HEK293 (cell line): ENCODE data around the gene PRRT1B.

ENCODE experiments used
- CTCF ChIP-seq: fragments of 450-650 bp; formaldehyde crosslinking; IDR thresholded peaks from 2 replicates; pipeline ENCODE4 v1.5.1; 2016; ENCODE audit warnings: missing biosample characterization, missing genetic modification characterization
- EGR2 ChIP-seq: fragments of 450-650 bp; formaldehyde crosslinking; IDR thresholded peaks from 2 replicates; pipeline ENCODE4 v1.5.1; 2016; ENCODE audit warnings: low read depth, missing biosample characterization, missing genetic modification characterization
- GLIS1 ChIP-seq: fragments of 450-650 bp; formaldehyde crosslinking; IDR thresholded peaks from 2 replicates; pipeline ENCODE4 v1.5.1; 2016; ENCODE audit warnings: missing biosample characterization, missing genetic modification characterization
- INSM2 ChIP-seq: fragments of 450-650 bp; formaldehyde crosslinking; IDR thresholded peaks from 2 replicates; pipeline ENCODE4 v1.5.1; 2016; ENCODE audit warnings: missing biosample characterization, missing genetic modification characterization
- KLF1 ChIP-seq: fragments of 450-650 bp; formaldehyde crosslinking; IDR thresholded peaks from 2 replicates; pipeline ENCODE4 v1.5.1; 2016; ENCODE audit warnings: missing biosample characterization, missing genetic modification characterization
- KLF17 ChIP-seq: fragments of 450-650 bp; formaldehyde crosslinking; IDR thresholded peaks from 2 replicates; pipeline ENCODE4 v1.5.1; 2016; ENCODE audit warnings: missing biosample characterization, missing genetic modification characterization
- KLF8 ChIP-seq: fragments of 450-650 bp; formaldehyde crosslinking; IDR thresholded peaks from 2 replicates; pipeline ENCODE4 v1.5.1; 2016; ENCODE audit warnings: missing biosample characterization, missing genetic modification characterization
- KLF9 ChIP-seq: fragments of 450-650 bp; formaldehyde crosslinking; IDR thresholded peaks from 2 replicates; pipeline ENCODE4 v1.5.1; 2016; ENCODE audit warnings: missing biosample characterization, missing genetic modification characterization, low read depth
- PATZ1 ChIP-seq: fragments of 450-650 bp; formaldehyde crosslinking; IDR thresholded peaks from 2 replicates; pipeline ENCODE4 v1.5.1; 2016; ENCODE audit warnings: missing biosample characterization, missing genetic modification characterization
- ZBTB11 ChIP-seq: fragments of 450-650 bp; formaldehyde crosslinking; conservative IDR thresholded peaks from 2 replicates; pipeline ENCODE4 v1.5.1; 2016; ENCODE audit warnings: low read depth, missing biosample characterization, missing genetic modification characterization
- ZBTB26 ChIP-seq: fragments of 450-650 bp; formaldehyde crosslinking; optimal IDR thresholded peaks from 2 replicates; pipeline ENCODE3; 2016; ENCODE audit warnings: missing biosample characterization, mild to moderate bottlenecking, missing genetic modification characterization
- ZNF157 ChIP-seq: fragments of 450-650 bp; formaldehyde crosslinking; IDR thresholded peaks from 2 replicates; pipeline ENCODE4 v1.5.1; 2016; ENCODE audit warnings: missing biosample characterization, missing genetic modification characterization
- ZNF18 ChIP-seq: fragments of 450-650 bp; formaldehyde crosslinking; IDR thresholded peaks from 2 replicates; pipeline ENCODE4 v1.5.1; 2016; ENCODE audit warnings: missing biosample characterization, missing genetic modification characterization
- ZNF23 ChIP-seq: fragments of 450-650 bp; formaldehyde crosslinking; IDR thresholded peaks from 2 replicates; pipeline ENCODE4 v1.5.1; 2016; ENCODE audit warnings: missing biosample characterization, missing genetic modification characterization, borderline replicate concordance
- ZNF292 ChIP-seq: fragments of 450-650 bp; formaldehyde crosslinking; IDR thresholded peaks from 2 replicates; pipeline ENCODE4 v1.5.1; 2016; ENCODE audit warnings: low read depth, missing biosample characterization, missing genetic modification characterization, borderline replicate concordance
- ZNF391 ChIP-seq: fragments of 450-650 bp; formaldehyde crosslinking; IDR thresholded peaks from 2 replicates; pipeline ENCODE4 v1.5.1; 2016; ENCODE audit warnings: low read depth, missing biosample characterization, missing genetic modification characterization, borderline replicate concordance
- ZNF529 ChIP-seq: fragments of 450-650 bp; formaldehyde crosslinking; IDR thresholded peaks from 2 replicates; pipeline ENCODE4 v1.5.1; 2017; ENCODE audit warnings: missing genetic modification characterization, missing biosample characterization; ENCODE audit not compliant: insufficient replicate concordance
- ZNF530 ChIP-seq: fragments of 450-650 bp; formaldehyde crosslinking; IDR thresholded peaks from 2 replicates; pipeline ENCODE4 v1.5.1; 2016; ENCODE audit warnings: low read depth, missing biosample characterization, missing genetic modification characterization
- ZNF580 ChIP-seq: fragments of 450-650 bp; formaldehyde crosslinking; IDR thresholded peaks from 2 replicates; pipeline ENCODE4 v1.5.1; 2016; ENCODE audit warnings: missing biosample characterization, missing genetic modification characterization
- ZSCAN16 ChIP-seq: fragments of 450-650 bp; formaldehyde crosslinking; IDR thresholded peaks from 2 replicates; pipeline ENCODE4 v1.5.1; 2016; ENCODE audit warnings: missing biosample characterization, missing genetic modification characterization
- ZSCAN18 ChIP-seq: fragments of 450-650 bp; formaldehyde crosslinking; IDR thresholded peaks from 2 replicates; pipeline ENCODE4 v1.5.1; 2016; ENCODE audit warnings: missing biosample characterization, missing genetic modification characterization
- ZSCAN23 ChIP-seq: fragments of 450-650 bp; formaldehyde crosslinking; IDR thresholded peaks from 2 replicates; pipeline ENCODE4 v1.5.1; 2016; ENCODE audit warnings: missing biosample characterization, missing genetic modification characterization

Gene PRRT1B

GRCh38 chr9:131590907-131591844, 45.9 kb downstream of the PRRT1B start (continued):
- TF ChIP-seq ZSCAN18 (tag by site-specific recombination) (no peak), ZNF530 (no peak), ZNF18 (no peak), PATZ1 (tag by site-specific recombination) (peak; percentile 69), ZBTB26 (tag by site-specific recombination) (peak; percentile 15), ZNF292 (tag by site-specific recombination) (no peak), KLF9 (tag by site-specific recombination) (no peak), INSM2 (tag by site-specific recombination) (no peak), ZNF157 (tag by site-specific recombination) (no peak), ZBTB11 (no peak), KLF1 (tag by site-specific recombination) (no peak), KLF8 (tag by site-specific recombination) (no peak), ZNF580 (tag by site-specific recombination) (no peak), KLF17 (tag by site-specific recombination) (0 out of 2 replicates have a peak, but pooled peaks have one; percentile 29), CTCF (tag by site-specific recombination) (peak; percentile 88), GLIS1 (tag by site-specific recombination) (peak; percentile 41; the same call in 1 of the 2 replicates), ZNF529 (no peak), ZSCAN16 (tag by site-specific recombination) (no peak), ZNF23 (no peak), EGR2 (no peak), ZSCAN23 (tag by site-specific recombination) (no peak), ZNF391 (tag by site-specific recombination) (peak; percentile 45; the same call in 1 of the 2 replicates)
